ENCODE data around the gene CACNA1C. TPM values are rescaled to one million over a fixed set of nuclear protein-coding genes. Genes with fewer than 3 reads are reported as not detected.

The CACNA1C gene
- total and polyA plus RNA-seq, 10 of the 15 experiments (the other 5 are each of a cell fraction or from before 2014, with no cell fraction given) = under 0.01 to 0.15 (median 0.09) TPM; not detected in 5

- no peak overlapping the region for H2AFZ ChIP-seq (ENCODE audit: control insufficient read depth, low read depth, low read length)
- no peaks in the 10 kb centered on the region for H3K4me1 ChIP-seq (ENCODE audit: control insufficient read depth, insufficient read depth, low read length)
- no peak overlapping the region for H3K27ac ChIP-seq (ENCODE audit: control insufficient read depth, insufficient read depth)
- ChIA-PET POLR2A (no interaction called here), RAD21 (ENCODE audit: unreplicated experiment) (no interaction called here), SMC1A (ENCODE audit: uncharacterized antibody, unreplicated experiment) (no interaction called here), CTCF (no interaction called here)
- H3K79me2 ChIP-seq (ENCODE audit: control insufficient read depth, insufficient read depth, low read length) = no peaks in the 10 kb centered on the region
- DNase-seq (ENCODE audit: low read depth, low spot score) = no peak
- TF ChIP-seq SP1 (IDR thresholded peaks at IDR 0.05; ENCODE audit: low read depth, low read length) (no peak), SPI1 (IDR thresholded peaks at IDR 0.05; ENCODE audit: borderline replicate concordance, insufficient read depth, low read depth, low read length) (peak; percentile 10; the same call in 1 of the 2 replicates)
- no peak for FAIRE-seq
- no peaks in the 10 kb centered on the region for H3K9me3 ChIP-seq (replicated peaks; ENCODE audit: control insufficient read depth, insufficient read depth, low read length)
- H3K9ac ChIP-seq (ENCODE audit: control insufficient read depth, insufficient read depth, low read length) = no peak overlapping the region
- no peaks in the 10 kb centered on the region for H4K20me1 ChIP-seq (ENCODE audit: control insufficient read depth, insufficient read depth)
- no peak for ATAC-seq
- in situ Hi-C loops (cut with MboI) = no loop called here
- no peak overlapping the region for H3K4me3 ChIP-seq
- peaks cover 0 to 1% of the 10 kb centered on the region in 2 experiments; a peak in 3 of 4 replicates for H3K27me3 ChIP-seq (replicated peaks in 1 of 2; ENCODE audit: control insufficient read depth in 2 of 2, insufficient read depth in 2 of 2, low read length in 1 of 2)
- H3K36me3 ChIP-seq (ENCODE audit: control insufficient read depth in 2 of 2, insufficient read depth in 2 of 2, low read length in 1 of 2) = no peaks in the 10 kb centered on the region
- intact Hi-C loops (cut with micrococcal nuclease; ENCODE audit: unreplicated experiment) = no loop called here
- no peak overlapping the region for H3K4me2 ChIP-seq (ENCODE audit: control insufficient read depth, insufficient read depth)
- BruUV-seq (replicated peaks) = no TSS peak
Measured at GRCh38 chr12:2453761-2454090, 400.9 kb downstream of the CACNA1C start.

GRCh38 chr12:2454601-2455177 lies 401.9 kb downstream of the CACNA1C start:
- ChIA-PET POLR2A (no interaction called here), CTCF (no interaction called here), SMC1A (ENCODE audit: uncharacterized antibody, unreplicated experiment) (no interaction called here), RAD21 (ENCODE audit: unreplicated experiment) (no interaction called here)
- no TSS peak for BruUV-seq (replicated peaks)
- WGBS (ENCODE audit: insufficient coverage, insufficient replicate concordance, low lambda C conversion rate, missing lambda C conversion rate) = 50% methylated on average over 20 of the region's 20 CpGs
- H3K27ac ChIP-seq (ENCODE audit: control insufficient read depth, insufficient read depth) = no peak overlapping the region
- no peaks in the 10 kb centered on the region for H3K79me2 ChIP-seq (ENCODE audit: control insufficient read depth, insufficient read depth, low read length)
- no peaks in the 10 kb centered on the region for H3K36me3 ChIP-seq (ENCODE audit: control insufficient read depth in 2 of 2, insufficient read depth in 2 of 2, low read length in 1 of 2)
- intact Hi-C loops (cut with micrococcal nuclease; ENCODE audit: unreplicated experiment) (no loop called here), in situ Hi-C loops (cut with MboI) (no loop called here)
- DNase-seq (ENCODE audit: low read depth, low spot score) (no peak), ATAC-seq (no peak), FAIRE-seq (no peak)
- no peak overlapping the region for H3K4me2 ChIP-seq (ENCODE audit: control insufficient read depth, insufficient read depth)
- TF ChIP-seq SUPT20H (IDR thresholded peaks at IDR 0.05; ENCODE audit: borderline replicate concordance, control insufficient read depth, low read depth, low read length) = no peak
- no peak for TF ChIP-seq HDAC2 (IDR thresholded peaks at IDR 0.05)
- no peak for TF ChIP-seq STAT3 (IDR thresholded peaks at IDR 0.05; ENCODE audit: low read depth, low read length)
- no peak for TF ChIP-seq NFYB (IDR thresholded peaks at IDR 0.05; ENCODE audit: insufficient read depth, low read depth, low read length)
- no peak for TF ChIP-seq EP300 (IDR thresholded peaks at IDR 0.05; ENCODE audit: borderline replicate concordance in 1 of 2, control insufficient read depth in 1 of 2, low read depth in 2 of 2, low read length in 2 of 2)
- no peak for TF ChIP-seq CEBPB (IDR thresholded peaks at IDR 0.05; ENCODE audit: borderline replicate concordance in 1 of 2, low read depth in 2 of 2, low read length in 2 of 2)
- no peak for TF ChIP-seq RBBP5 (conservative IDR thresholded peaks at IDR 0.05)
- no peak for TF ChIP-seq MAX (IDR thresholded peaks at IDR 0.05; ENCODE audit: low read depth, low read length)
- TF ChIP-seq RELA (IDR thresholded peaks at IDR 0.05; ENCODE audit: borderline replicate concordance, partially characterized antibody) = no peak
- TF ChIP-seq IKZF1 (conservative IDR thresholded peaks at IDR 0.05) = no peak
- H3K27me3 ChIP-seq (replicated peaks in 1 of 2; ENCODE audit: control insufficient read depth in 2 of 2, insufficient read depth in 2 of 2, low read length in 1 of 2) = no peaks in the 10 kb centered on the region; a peak in 3 of 4 replicates
- H3K9me3 ChIP-seq (replicated peaks; ENCODE audit: control insufficient read depth, insufficient read depth, low read length) = no peaks in the 10 kb centered on the region
- no peak overlapping the region for H3K9ac ChIP-seq (ENCODE audit: control insufficient read depth, insufficient read depth, low read length)
- no peak overlapping the region for H3K4me3 ChIP-seq
- no peaks in the 10 kb centered on the region for H3K4me1 ChIP-seq (ENCODE audit: control insufficient read depth, insufficient read depth, low read length)
- no peak overlapping the region for H2AFZ ChIP-seq (ENCODE audit: control insufficient read depth, low read depth, low read length)
- H4K20me1 ChIP-seq (ENCODE audit: control insufficient read depth, insufficient read depth) = no peaks in the 10 kb centered on the region

All from GM12878 (cell line).